ENCODE data around the gene EEF1A2.
"Not testable (repeated sequence)": the region's sequence is repeated elsewhere in the genome, so short reads cannot be mapped to it uniquely, and the experiment has no call there.

DNA sequence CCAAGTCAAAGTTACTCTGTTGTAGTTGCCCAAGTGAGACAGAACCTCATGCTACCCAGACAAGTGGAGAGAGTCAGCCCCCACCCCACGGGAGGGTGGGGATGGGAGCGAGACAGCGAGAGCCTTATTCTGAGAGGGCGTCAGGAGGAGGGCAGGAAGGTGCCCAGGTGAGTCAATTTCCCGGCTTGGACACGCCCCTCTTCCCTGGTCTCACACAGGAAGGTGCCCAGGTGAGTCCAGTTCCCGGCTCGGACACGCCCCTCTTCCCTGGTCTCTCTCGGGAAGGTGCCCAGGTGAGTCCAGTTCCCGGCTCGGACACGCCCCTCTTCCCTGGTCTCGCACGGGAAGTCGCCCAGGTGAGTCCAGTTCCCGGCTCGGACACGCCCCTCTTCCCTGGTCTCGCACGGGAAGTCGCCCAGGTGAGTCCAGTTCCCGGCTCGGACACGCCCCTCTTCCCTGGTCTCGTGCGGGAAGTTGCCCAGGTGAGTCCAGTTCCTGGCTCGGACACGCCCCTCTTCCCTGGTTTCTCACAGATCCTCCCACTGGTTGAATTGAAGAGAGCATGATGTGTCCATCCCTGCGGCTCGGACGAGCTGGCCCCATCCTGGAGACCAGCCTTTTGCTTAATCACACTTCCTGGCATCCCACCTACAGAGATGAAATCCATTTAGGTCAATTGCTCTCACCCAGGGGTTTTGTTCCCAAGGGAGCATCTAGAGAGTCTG, 19.0 kb downstream of the EEF1A2 start:
- not testable (repeated sequence) for TF ChIP-seq CTCF (IDR thresholded peaks at IDR 0.05; ENCODE audit: low read length); EZH2phosphoT487 (IDR thresholded peaks at IDR 0.05; ENCODE audit: low read length); EZH2 (optimal IDR thresholded peaks at IDR 0.05; ENCODE audit: low read depth, low read length)

Data from MM.1S (cell line).